H9 (cell line): ENCODE measurements around the gene G6PC1. TPM values are rescaled to one million over a fixed set of nuclear protein-coding genes. Genes with fewer than 3 reads are reported as not detected.

Experiments used
- DNase-seq: peaks from one replicate; pipeline ENCODE4 v3.0.0-alpha.2; 2017
- H2AFZ ChIP-seq: one replicate; pipeline ENCODE4 v1.6.1; 2013; ENCODE audit warnings: mild to moderate bottlenecking, low read length, control low read depth, moderate library complexity
- H2AK5ac ChIP-seq: 2 replicates; pipeline ENCODE4 v1.6.1; 2013; ENCODE audit warnings: low read length, control low read depth, mixed read lengths; ENCODE audit not compliant: insufficient read length
- H2BK120ac ChIP-seq: one replicate; pipeline ENCODE4 v1.6.1; 2013; ENCODE audit warnings: low read depth, mild to moderate bottlenecking, low read length, control low read depth, inconsistent platforms; ENCODE audit not compliant: poor library complexity, severe bottlenecking
- H2BK12ac ChIP-seq: 2 replicates; pipeline ENCODE4 v1.6.1; 2013; ENCODE audit warnings: low read length, control low read depth, mixed read lengths, low read depth; ENCODE audit not compliant: insufficient read length
- H2BK15ac ChIP-seq: 2 replicates; pipeline ENCODE4 v1.6.1; 2013; ENCODE audit warnings: low read depth, low read length, control low read depth
- H2BK20ac ChIP-seq: one replicate; pipeline ENCODE4 v1.6.1; 2013; ENCODE audit warnings: low read depth, mild to moderate bottlenecking, low read length, control low read depth, inconsistent platforms; ENCODE audit not compliant: poor library complexity, severe bottlenecking
- H2BK5ac ChIP-seq: 2 replicates; pipeline ENCODE4 v1.6.1; 2013; ENCODE audit warnings: low read length, control low read depth, mixed read lengths; ENCODE audit not compliant: insufficient read length
- H3K14ac ChIP-seq: 2 replicates; pipeline ENCODE4 v1.6.1; 2013; ENCODE audit warnings: low read length, control low read depth; ENCODE audit not compliant: insufficient read depth
- H3K18ac ChIP-seq: 2 replicates; pipeline ENCODE4 v1.6.1; 2013; ENCODE audit warnings: low read depth, mild to moderate bottlenecking, mixed read lengths, low read length, control low read depth; ENCODE audit not compliant: insufficient read length
- H3K23ac ChIP-seq: 2 replicates; pipeline ENCODE4 v1.6.1; 2013; ENCODE audit warnings: low read length, control low read depth, mixed read lengths, low read depth; ENCODE audit not compliant: insufficient read length
- H3K23me2 ChIP-seq: 2 replicates; pipeline ENCODE4 v1.6.1; 2013; ENCODE audit warnings: low read depth, mild to moderate bottlenecking, mixed read lengths, low read length, control low read depth; ENCODE audit not compliant: insufficient read length, poor library complexity, severe bottlenecking
- H3K27ac ChIP-seq: 2 replicates; pipeline ENCODE4 v1.5.1; 2013; ENCODE audit warnings: low read length, control low read depth, mixed read lengths, low read depth; ENCODE audit not compliant: insufficient read length
- H3K27me3 ChIP-seq: 2 replicates; pipeline ENCODE4 v1.6.1; 2013; ENCODE audit warnings: low read length, control low read depth, inconsistent platforms; ENCODE audit not compliant: insufficient read depth
- H3K4ac ChIP-seq: 2 replicates; pipeline ENCODE4 v1.6.1; 2013; ENCODE audit warnings: low read depth, mild to moderate bottlenecking, control low read depth, inconsistent platforms, low read length, moderate library complexity
- H3K4me1 ChIP-seq: 2 replicates; pipeline ENCODE4 v1.6.1; 2013; ENCODE audit warnings: low read length, control low read depth, inconsistent platforms; ENCODE audit not compliant: insufficient read depth
- H3K4me2 ChIP-seq: 2 replicates; pipeline ENCODE4 v1.6.1; 2013; ENCODE audit warnings: low read length, control low read depth, mixed read lengths; ENCODE audit not compliant: insufficient read length, insufficient read depth
- H3K56ac ChIP-seq: 2 replicates; pipeline ENCODE4 v1.6.1; 2013; ENCODE audit warnings: low read depth, mild to moderate bottlenecking, mixed read lengths, low read length, control low read depth; ENCODE audit not compliant: insufficient read length
- H3K79me1 ChIP-seq: 2 replicates; pipeline ENCODE4 v1.6.1; 2013; ENCODE audit warnings: low read depth, mild to moderate bottlenecking, moderate library complexity, low read length, control low read depth, inconsistent platforms; ENCODE audit not compliant: insufficient read depth, poor library complexity, severe bottlenecking
- H3K79me2 ChIP-seq: 2 replicates; pipeline ENCODE4 v1.6.1; 2013; ENCODE audit warnings: low read length, control low read depth, inconsistent platforms; ENCODE audit not compliant: insufficient read depth
- H3K9ac ChIP-seq: 2 replicates; pipeline ENCODE4 v1.6.1; 2013; ENCODE audit warnings: low read length, control low read depth, mixed read lengths; ENCODE audit not compliant: insufficient read length; ENCODE audit errors: extremely low read depth
- H3K9me3 ChIP-seq: one replicate; pipeline ENCODE4 v1.6.1; 2013; ENCODE audit warnings: low read depth, low read length, inconsistent platforms; ENCODE audit not compliant: control insufficient read depth
- H3T11ph ChIP-seq: one replicate; pipeline ENCODE4 v1.6.1; 2013; ENCODE audit warnings: mild to moderate bottlenecking, low read length, control low read depth, inconsistent platforms
- H4K20me1 ChIP-seq: one replicate; pipeline ENCODE4 v1.6.1; 2013; ENCODE audit not compliant: control insufficient read depth, insufficient read length, insufficient read depth
- H4K5ac ChIP-seq: 2 replicates; pipeline ENCODE4 v1.6.1; 2013; ENCODE audit warnings: low read depth, mild to moderate bottlenecking, mixed read lengths, low read length, control low read depth; ENCODE audit not compliant: insufficient read length
- H4K8ac ChIP-seq: replicated peaks from 2 replicates; pipeline ENCODE4 v1.6.1; 2013; ENCODE audit warnings: low read length, control low read depth, mixed read lengths, low read depth; ENCODE audit not compliant: insufficient read length
- H4K91ac ChIP-seq: 2 replicates; pipeline ENCODE4 v1.6.1; 2013; ENCODE audit warnings: low read depth, mild to moderate bottlenecking, moderate library complexity, mixed read lengths, low read length, control low read depth; ENCODE audit not compliant: insufficient read length
- H3K27ac Mint-ChIP-seq, 3 experiments: 2 replicates in 2 of 3; 3 replicates in 1 of 3; pipeline ENCODE4 v1.8.0; 2020 to 2021; ENCODE audit warnings: mixed read lengths in 3 of 3, mild to moderate bottlenecking in 1 of 3, moderate library complexity in 1 of 3
- H3K27me3 Mint-ChIP-seq: 2 replicates; pipeline ENCODE4 v1.8.0; 2021; ENCODE audit warnings: low read depth, mild to moderate bottlenecking, moderate library complexity, mixed read lengths
- H3K36me3 Mint-ChIP-seq, 3 experiments: 2 replicates in 2 of 3; 3 replicates in 1 of 3; pipeline ENCODE4 v1.8.0; 2020 to 2021; ENCODE audit warnings: low read depth in 3 of 3, mixed read lengths in 3 of 3; ENCODE audit not compliant: insufficient read depth in 1 of 3
- H3K4me1 Mint-ChIP-seq, 2 experiments: 2 replicates each; pipeline ENCODE4 v1.8.0; 2020; ENCODE audit warnings: mixed read lengths in 2 of 2
- H3K4me3 Mint-ChIP-seq, 2 experiments: 2 replicates in 1 of 2; 3 replicates in 1 of 2; pipeline ENCODE4 v1.8.0; 2020 to 2021; ENCODE audit warnings: mild to moderate bottlenecking in 2 of 2, mixed read lengths in 2 of 2, moderate library complexity in 1 of 2
- H3K9me3 Mint-ChIP-seq, 2 experiments: 2 replicates in 1 of 2; 3 replicates in 1 of 2; pipeline ENCODE4 v1.8.0; 2020; ENCODE audit warnings: mild to moderate bottlenecking in 2 of 2, mixed read lengths in 2 of 2, moderate library complexity in 1 of 2
- CTCF ChIP-seq: fragments of 200-600 bp; sonication (generic); conservative IDR thresholded peaks from 3 replicates; pipeline ENCODE4 v1.8.0; 2021; ENCODE audit warnings: antibody characterized with exemption, mild to moderate bottlenecking
- WGBS: extraction: QIAGEN DNeasy Blood & Tissue Kit; methylation state at CpG from one replicate; pipeline ENCODE4 v1.1.7; 2013; ENCODE audit warnings: missing lambda C conversion rate, low lambda C conversion rate, mixed read lengths; ENCODE audit not compliant: insufficient read length; ENCODE audit errors: extremely low coverage; 5-methylcytosine and 5-hydroxymethylcytosine counted together
- long read RNA-seq: library from polyadenylated mRNA; unstranded; transcript quantifications from one replicate; pipeline ENCODE4 v2.0.0, GENCODE V29; 2020
- total RNA-seq: library from RNA; stranded (reverse); gene quantifications from 2 replicates; pipeline ENCODE4 v1.2.1, GENCODE V29; 2021

The G6PC1 gene
- not detected in 2 replicates for total RNA-seq
- long read RNA-seq: 0 reads

- H3K4me1 Mint-ChIP-seq: peaks cover 4 to 5% of the 10 kb centered on the region in 2 experiments; a peak in 1 of 4 replicates
- no CpG with 5 or more reads among the region's 12 CpGs for WGBS
These were observed at the start of gene G6PC1 for GRCh38 chr17:42900460-42901331. G6PC1 (plus strand) TSS chr17:42900799; CDS start chr17:42900877, 78 bp downstream.

More at GRCh38 chr17:42900460-42901331, at the start of gene G6PC1:
- H3K4me3 Mint-ChIP-seq: no peak within 1 kb of the TSS
- no peak within 1 kb of the TSS for H2AFZ ChIP-seq
- H3K79me2 ChIP-seq: no peaks in the 10 kb centered on the region
- H3K27ac ChIP-seq: no peak within 1 kb of the TSS
- no peak within 1 kb of the TSS for H3K4ac ChIP-seq
- no peak within 1 kb of the TSS for H3K23ac ChIP-seq
- H3K27me3 Mint-ChIP-seq: peaks cover 2% of the 10 kb centered on the region; the same call in 1 of the 2 replicates
- H4K8ac ChIP-seq: no peak within 1 kb of the TSS
- H3K79me1 ChIP-seq: no peaks in the 10 kb centered on the region
- peak within 1 kb of the TSS; percentile 1 for H4K91ac ChIP-seq
- no peak within 1 kb of the TSS for H3K4me2 ChIP-seq
- H3K27me3 ChIP-seq: no peaks in the 10 kb centered on the region
- H3K14ac ChIP-seq: no peak within 1 kb of the TSS
- no peaks in the 10 kb centered on the region for H3K9me3 ChIP-seq
- no peak for DNase-seq
- H3K56ac ChIP-seq: no peak within 1 kb of the TSS
- no peak within 1 kb of the TSS for H2BK120ac ChIP-seq
- H3K36me3 Mint-ChIP-seq: no peaks in the 10 kb centered on the region
- H3T11ph ChIP-seq: no peak within 1 kb of the TSS
- peaks cover 0 to 2% of the 10 kb centered on the region in 2 experiments; a peak in 1 of 5 replicates for H3K9me3 Mint-ChIP-seq
- H2BK5ac ChIP-seq: no peak within 1 kb of the TSS
- no peak within 1 kb of the TSS for H3K9ac ChIP-seq
- H3K4me1 ChIP-seq: no peaks in the 10 kb centered on the region
- no peaks in the 10 kb centered on the region for H4K20me1 ChIP-seq
- no peaks in the 10 kb centered on the region for H3K23me2 ChIP-seq
- no peak within 1 kb of the TSS for H2BK15ac ChIP-seq
- no peak within 1 kb of the TSS for H2BK12ac ChIP-seq
- no peak within 1 kb of the TSS for H4K5ac ChIP-seq
- H2AK5ac ChIP-seq: no peak within 1 kb of the TSS
- TF ChIP-seq CTCF: no peak
- H3K18ac ChIP-seq: no peak within 1 kb of the TSS
- H2BK20ac ChIP-seq: no peak within 1 kb of the TSS
- no peak within 1 kb of the TSS for H3K27ac Mint-ChIP-seq
